ENCODE results near the gene TCP11.
A peak's percentile ranks its signal among the peaks of the same experiment; 100 is the strongest.

The TCP11 gene

GRCh38 chr6:35071347-35071994, 69.7 kb downstream of the TCP11 start:
- H3K27me3 ChIP-seq (ENCODE audit: insufficient read depth, low read length) = no peaks in the 10 kb centered on the region

GRCh38 chr6:35070111-35070510, 71.0 kb downstream of the TCP11 start:
- WGBS = 72% methylated on average over 2 of the region's 2 CpGs
- H3K4me1 ChIP-seq (ENCODE audit: insufficient read depth, low read length) = peaks cover 21% of the 10 kb centered on the region; the same call in 1 of the 2 replicates
- no peaks in the 10 kb centered on the region for H3K27me3 ChIP-seq (ENCODE audit: insufficient read depth, low read length)
- peaks cover 4% of the 10 kb centered on the region; the same call in 1 of the 2 replicates for H3K36me3 ChIP-seq (ENCODE audit: insufficient read depth, low read length)
- no peak overlapping the region for H3K4me3 ChIP-seq (ENCODE audit: low read length)
- H3K9ac ChIP-seq (ENCODE audit: low read depth, low read length) = no peak overlapping the region
- H3K9me3 ChIP-seq (ENCODE audit: insufficient read depth, low read depth, low read length) = no peaks in the 10 kb centered on the region
- no peak overlapping the region for H3K27ac ChIP-seq (ENCODE audit: low read depth, low read length)

More at GRCh38 chr6:35071347-35071994, 69.7 kb downstream of the TCP11 start:
- Histone ChIP-seq H3K27ac (ENCODE audit: low read depth, low read length) (peak overlapping the region; percentile 55; the same call in 1 of the 2 replicates), H3K9ac (ENCODE audit: low read depth, low read length) (no peak overlapping the region), H3K36me3 (ENCODE audit: insufficient read depth, low read length) (peaks cover 8% of the 10 kb centered on the region; the same call in 1 of the 2 replicates), H3K9me3 (ENCODE audit: insufficient read depth, low read depth, low read length) (no peaks in the 10 kb centered on the region), H3K4me1 (ENCODE audit: insufficient read depth, low read length) (peaks cover 21% of the 10 kb centered on the region; the same call in 1 of the 2 replicates), H3K4me3 (ENCODE audit: low read length) (no peak overlapping the region)
- 84% methylated on average over 12 of the region's 12 CpGs for WGBS

DNA sequence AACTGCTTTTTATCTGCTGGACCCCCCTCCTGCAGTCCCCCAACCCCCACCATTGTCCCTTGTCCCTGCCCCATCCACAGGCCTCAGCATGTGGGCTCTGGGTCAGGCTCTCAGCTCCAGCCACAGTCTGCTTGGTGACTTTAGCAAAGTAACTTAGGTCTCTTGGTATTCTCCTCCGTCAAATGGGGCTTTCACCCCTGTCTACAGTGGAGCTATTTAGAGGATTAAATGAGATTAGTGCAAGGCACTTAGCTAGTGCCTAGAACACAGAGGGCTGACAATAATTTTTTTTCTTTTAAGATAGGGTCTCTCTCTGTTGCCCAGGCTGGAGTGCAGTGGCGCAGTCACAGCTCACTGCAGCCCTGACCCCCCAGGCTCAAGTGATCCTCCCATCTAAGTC, 71.9 kb downstream of the TCP11 start:
- Histone ChIP-seq H3K4me1 (ENCODE audit: insufficient read depth, low read length) (peaks cover 21% of the 10 kb centered on the region; the same call in 1 of the 2 replicates), H3K9ac (ENCODE audit: low read depth, low read length) (no peak overlapping the region), H3K4me3 (ENCODE audit: low read length) (no peak overlapping the region), H3K27me3 (ENCODE audit: insufficient read depth, low read length) (no peaks in the 10 kb centered on the region), H3K27ac (ENCODE audit: low read depth, low read length) (no peak overlapping the region), H3K9me3 (ENCODE audit: insufficient read depth, low read depth, low read length) (no peaks in the 10 kb centered on the region), H3K36me3 (ENCODE audit: insufficient read depth, low read length) (peaks cover 4% of the 10 kb centered on the region; the same call in 1 of the 2 replicates)
- 89% methylated on average over 2 of the region's 2 CpGs for WGBS

GRCh38 chr6:35068644-35069043, 72.5 kb downstream of the TCP11 start:
- Histone ChIP-seq H3K27ac (ENCODE audit: low read depth, low read length) (peak overlapping the region; percentile 30; the same call in 1 of the 2 replicates), H3K4me1 (ENCODE audit: insufficient read depth, low read length) (peaks cover 21% of the 10 kb centered on the region; the same call in 1 of the 2 replicates), H3K36me3 (ENCODE audit: insufficient read depth, low read length) (peaks cover 4% of the 10 kb centered on the region; the same call in 1 of the 2 replicates), H3K4me3 (ENCODE audit: low read length) (no peak overlapping the region), H3K9ac (ENCODE audit: low read depth, low read length) (no peak overlapping the region), H3K27me3 (ENCODE audit: insufficient read depth, low read length) (no peaks in the 10 kb centered on the region), H3K9me3 (ENCODE audit: insufficient read depth, low read depth, low read length) (no peaks in the 10 kb centered on the region)
- 82% methylated on average over 7 of the region's 7 CpGs for WGBS

DNA sequence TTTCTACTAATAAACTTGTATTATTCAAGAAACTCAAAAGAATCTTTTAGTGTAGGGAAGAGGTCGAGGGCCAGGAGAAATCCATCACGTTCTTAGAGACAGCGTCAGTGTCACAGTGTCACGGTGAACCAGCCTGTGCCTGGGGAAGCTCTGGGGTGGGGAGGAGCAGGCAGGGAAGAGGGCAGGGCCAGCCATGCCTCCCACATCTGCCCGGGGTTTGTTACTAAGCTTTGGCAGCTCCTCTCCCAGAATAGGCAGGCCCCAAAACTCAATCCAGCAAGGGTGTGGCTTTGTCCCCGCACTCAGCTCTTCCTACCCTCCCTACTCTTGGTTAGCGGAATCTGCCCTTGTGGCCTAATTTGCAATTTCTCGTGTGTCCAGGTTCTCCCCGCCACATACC, 72.9 kb downstream of the TCP11 start:
- Histone ChIP-seq H3K9me3 (ENCODE audit: insufficient read depth, low read depth, low read length) (no peaks in the 10 kb centered on the region), H3K27ac (ENCODE audit: low read depth, low read length) (peak overlapping the region; percentile 30; the same call in 1 of the 2 replicates), H3K27me3 (ENCODE audit: insufficient read depth, low read length) (no peaks in the 10 kb centered on the region), H3K4me1 (ENCODE audit: insufficient read depth, low read length) (peaks cover 21% of the 10 kb centered on the region; the same call in 1 of the 2 replicates), H3K36me3 (ENCODE audit: insufficient read depth, low read length) (peaks cover 5% of the 10 kb centered on the region; the same call in 1 of the 2 replicates), H3K4me3 (ENCODE audit: low read length) (no peak overlapping the region), H3K9ac (ENCODE audit: low read depth, low read length) (no peak overlapping the region)
- WGBS = 73% methylated on average over 9 of the region's 9 CpGs

Data from HUES64 (cell line).